K562 (cell line): ENCODE results near the gene UBAC2. TPM values are rescaled to one million over a fixed set of nuclear protein-coding genes. Genes with fewer than 3 reads are reported as not detected.
A peak's percentile ranks its signal among the peaks of the same experiment; 100 is the strongest.

Source experiments
- ARID1B ChIP-seq: fragments of 450-650 bp; IDR thresholded peaks from 2 replicates; pipeline ENCODE4 v1.6.1; 2016; ENCODE audit warnings: antibody characterized with exemption, mild to moderate bottlenecking, inconsistent platforms
- CXXC5 ChIP-seq: fragments of 250-450 bp; sonication (Bioruptor Pico); IDR thresholded peaks from 2 replicates; pipeline ENCODE4 v1.8.0; 2022; ENCODE audit warnings: inconsistent platforms, mild to moderate bottlenecking, moderate library complexity
- EP300 ChIP-seq: IDR thresholded peaks from 2 replicates; pipeline ENCODE4 v1.6.1; 2012; ENCODE audit warnings: low read length, improper control_type of control experiment
- ETV5 ChIP-seq: sonication (generic); formaldehyde crosslinking; IDR thresholded peaks from 2 replicates; pipeline ENCODE4 v1.4.0; 2020; ENCODE audit warnings: low read depth, mild to moderate bottlenecking, missing genetic modification reagents
- FOSL1 ChIP-seq: fragments of 200-800 bp; sonication (Bioruptor generic); conservative IDR thresholded peaks from 2 replicates; pipeline ENCODE4 v1.6.1; 2016; ENCODE audit warnings: missing genetic modification characterization, missing compliant biosample characterization
- HMG20A ChIP-seq: fragments of 450-650 bp; formaldehyde crosslinking; conservative IDR thresholded peaks from 2 replicates; pipeline ENCODE4 v1.4.0; 2020; ENCODE audit warnings: mild to moderate bottlenecking, mixed read lengths
- ID3 ChIP-seq, 2 experiments: fragments of 250-450 bp in 1 of 2; fragments of 450-650 bp in 1 of 2; sonication (Bioruptor Pico) in 1 of 2; IDR thresholded peaks; 2 replicates each; pipeline versions ENCODE4 v1.6.1 to v1.8.0; 2016 to 2021; ENCODE audit warnings: mild to moderate bottlenecking in 2 of 2, moderate library complexity in 2 of 2, missing compliant biosample characterization in 1 of 2, missing genetic modification characterization in 1 of 2
- IFI16 ChIP-seq: fragments of 250-450 bp; sonication (Bioruptor Pico); IDR thresholded peaks from 2 replicates; pipeline ENCODE4 v2.1.2; 2022; ENCODE audit warnings: mild to moderate bottlenecking, inconsistent platforms
- JUN ChIP-seq, 2 experiments: sonication (generic) in 1 of 2; formaldehyde crosslinking in 1 of 2; IDR thresholded peaks; 2 replicates each; pipeline versions ENCODE4 v1.6.1 to v1.8.0; 2012 to 2022; ENCODE audit warnings: borderline replicate concordance in 2 of 2, mild to moderate bottlenecking in 2 of 2, improper control_type of control experiment in 1 of 2, low read depth in 1 of 2, low read length in 1 of 2, missing genetic modification reagents in 1 of 2
- LCOR ChIP-seq: sonication (generic); formaldehyde crosslinking; IDR thresholded peaks from 2 replicates; pipeline ENCODE4 v1.8.0; 2022; ENCODE audit warnings: mild to moderate bottlenecking, missing genetic modification reagents
- MAFF ChIP-seq: IDR thresholded peaks from 2 replicates; pipeline ENCODE4 v1.6.1; 2012; ENCODE audit warnings: low read length, improper control_type of control experiment
- NCOA4 ChIP-seq: fragments of 450-650 bp; IDR thresholded peaks from 2 replicates; pipeline ENCODE4 v1.6.1; 2018; ENCODE audit warnings: mild to moderate bottlenecking; ENCODE audit not compliant: partially characterized antibody
- NR2C2 ChIP-seq, 2 experiments: fragments of 200-800 bp in 1 of 2; sonication (Bioruptor generic) in 1 of 2; sonication (generic) in 1 of 2; formaldehyde crosslinking in 1 of 2; IDR thresholded peaks; 2 replicates each; pipeline versions ENCODE4 v1.6.1 to v1.8.0; 2016 to 2022; ENCODE audit warnings: mild to moderate bottlenecking in 1 of 2, missing compliant biosample characterization in 1 of 2, missing genetic modification characterization in 1 of 2, missing genetic modification reagents in 1 of 2
- PTRF ChIP-seq: fragments of 450-650 bp; IDR thresholded peaks from 2 replicates; pipeline ENCODE4 v1.6.1; 2016; ENCODE audit warnings: mild to moderate bottlenecking, missing genetic modification characterization, missing compliant biosample characterization
- RBM15 ChIP-seq: fragments of 200-400 bp; formaldehyde crosslinking; IDR thresholded peaks from 2 replicates; pipeline ENCODE4 v1.6.1; 2018; ENCODE audit warnings: mild to moderate bottlenecking, low read length, moderate library complexity; ENCODE audit not compliant: insufficient read depth
- RCOR1 ChIP-seq, 2 experiments: IDR thresholded peaks; 2 replicates each; pipeline ENCODE4 v1.6.1; 2012; ENCODE audit warnings: low read depth in 2 of 2, low read length in 2 of 2, borderline replicate concordance in 1 of 2, improper control_type of control experiment in 1 of 2
- SMARCC2 ChIP-seq: fragments of 450-650 bp; IDR thresholded peaks from 2 replicates; pipeline ENCODE4 v1.6.1; 2017; ENCODE audit warnings: antibody characterized with exemption, moderate library complexity, mild to moderate bottlenecking, low read depth
- TAL1 ChIP-seq: fragments of 450-650 bp; IDR thresholded peaks from 2 replicates; pipeline ENCODE4 v1.6.1; 2016; ENCODE audit warnings: mild to moderate bottlenecking
- XRCC4 ChIP-seq: IDR thresholded peaks from one replicate; pipeline ENCODE4 v1.6.1; 2011; ENCODE audit not compliant: insufficient read depth, insufficient read length; ENCODE audit errors: extremely low read depth
- YY1 ChIP-seq, 3 experiments: IDR thresholded peaks; 2 replicates each; pipeline ENCODE4 v1.6.1; 2011; ENCODE audit warnings: low read length in 2 of 3, mild to moderate bottlenecking in 2 of 3, moderate library complexity in 2 of 3, borderline replicate concordance in 1 of 3, control low read depth in 1 of 3, low read depth in 1 of 3; ENCODE audit not compliant: insufficient read depth in 3 of 3, insufficient replicate concordance in 2 of 3, control insufficient read depth in 1 of 3, insufficient read length in 1 of 3; ENCODE audit errors: extremely low read depth in 1 of 3
- ZBED1 ChIP-seq: IDR thresholded peaks from 2 replicates; pipeline ENCODE4 v1.6.1; 2014
- ZFX ChIP-seq: sonication (generic); formaldehyde crosslinking; IDR thresholded peaks from 2 replicates; pipeline ENCODE4 v1.8.0; 2022; ENCODE audit warnings: mild to moderate bottlenecking, missing genetic modification reagents, moderate library complexity
- ZNF239 ChIP-seq: fragments of 250-450 bp; sonication (Bioruptor Pico); IDR thresholded peaks from 2 replicates; pipeline ENCODE4 v1.4.0; 2020; ENCODE audit warnings: mild to moderate bottlenecking
- ZNF280B ChIP-seq: fragments of 250-450 bp; sonication (Bioruptor Pico); IDR thresholded peaks from 2 replicates; pipeline ENCODE4 v1.5.1; 2021; ENCODE audit warnings: mild to moderate bottlenecking
- polyA plus RNA-seq, 8 experiments: library from polyadenylated mRNA; depleted of rRNA in 4 of 8; stranded (reverse) in 5 of 8; unstranded in 3 of 8; fragments of >200 nt; fragmentation: Nextera tagmentation in 2 of 8; fragmentation: Illumina TruSeq in 1 of 8; extraction: Ambion mirVana in 2 of 8; extraction: Trizol in 1 of 8; gene quantifications; 2 replicates each; pipeline versions ENCODE4 v1.2.1 to v1.2.3, GENCODE V29; 2011 to 2014; ENCODE audit warnings: inconsistent platforms in 1 of 8, missing spikeins in 1 of 8
- total RNA-seq, 7 experiments: library from RNA; depleted of rRNA in 6 of 7; stranded (reverse); fragments of >200 nt in 6 of 7; fragmentation: Illumina TruSeq in 2 of 7; extraction: Trizol in 2 of 7; gene quantifications; 2 replicates each; pipeline versions ENCODE4 v1.2.1 to v1.2.3, GENCODE V29; 2011 to 2021; ENCODE audit warnings: low replicate concordance in 1 of 7

Gene UBAC2
- total and polyA plus RNA-seq, 9 of the 15 experiments (the other 6 are each of a cell fraction or from before 2014, with no cell fraction given) = 6.0 to 84.1 (median 32.3) TPM

GRCh38 chr13:99322297-99323103, 121.8 kb downstream of the UBAC2 start (continued):
- peak; percentile 36; the same call in 1 of the 2 replicates for TF ChIP-seq MAFF
- peak; percentile 62 for TF ChIP-seq ARID1B
- TF ChIP-seq PTRF (tag) = no peak
- TF ChIP-seq NR2C2 (CRISPR knock-in tag; IDR thresholded peaks at IDR 0.05) = no peak
- TF ChIP-seq NR2C2 (tag; IDR thresholded peaks at IDR 0.05) = no peak
- TF ChIP-seq ZNF239 (CRISPR knock-in tag) = no peak
- TF ChIP-seq IFI16 (CRISPR knock-in tag) = no peak
- peak in 1 of 2 experiments; percentile 48; a peak in 1 of 4 replicates for TF ChIP-seq RCOR1 (IDR thresholded peaks at IDR 0.05; ENCODE audit: borderline replicate concordance in 1 of 2, low read depth in 2 of 2, low read length in 2 of 2)
- no peak for TF ChIP-seq ZFX
- no peak for TF ChIP-seq XRCC4
- no peak for TF ChIP-seq ZBED1
- TF ChIP-seq SMARCC2 = peak; percentile 49; the same call in 1 of the 2 replicates
- no peak for TF ChIP-seq ZNF280B (CRISPR knock-in tag)
- peak; percentile 37; the same call in 1 of the 2 replicates for TF ChIP-seq EP300
- TF ChIP-seq LCOR (CRISPR knock-in tag) = 0 out of 2 replicates have a peak, but pooled peaks have one; percentile 21
- no peak for TF ChIP-seq NCOA4
- TF ChIP-seq RBM15 = no peak
- TF ChIP-seq YY1 (IDR thresholded peaks at IDR 0.05; ENCODE audit: borderline replicate concordance in 1 of 3, control insufficient read depth in 1 of 3, extremely low read depth in 1 of 3, insufficient read depth in 3 of 3, insufficient read length in 1 of 3, insufficient replicate concordance in 2 of 3, low read depth in 1 of 3, low read length in 2 of 3) = no peak
- 0 out of 2 replicates have a peak, but pooled peaks have one; percentile 23 for TF ChIP-seq CXXC5
- TF ChIP-seq HMG20A (CRISPR knock-in tag) = no peak
- no peak for TF ChIP-seq TAL1
- no peak for TF ChIP-seq ID3 (CRISPR knock-in tag; IDR thresholded peaks at IDR 0.05)
- no peak for TF ChIP-seq ID3 (tag; IDR thresholded peaks at IDR 0.05)
- no peak for TF ChIP-seq ETV5
- peak; percentile 95 for TF ChIP-seq FOSL1 (tag)
- TF ChIP-seq JUN (IDR thresholded peaks at IDR 0.05; ENCODE audit: borderline replicate concordance, low read depth, low read length) = 0 out of 2 replicates have a peak, but pooled peaks have one; percentile 44
- TF ChIP-seq JUN (CRISPR knock-in tag; IDR thresholded peaks at IDR 0.05; ENCODE audit: borderline replicate concordance) = no peak
